GM18507 (cell line): ENCODE results near the gene SLC38A1.
"Not testable (repeated sequence)": the region's sequence is repeated elsewhere in the genome, so short reads cannot be mapped to it uniquely, and the experiment has no call there.

Source experiments
- DNase-seq: peaks from one replicate; pipeline ENCODE4 v3.0.0; 2011; ENCODE audit warnings: low read depth; ENCODE audit not compliant: insufficient read length; ENCODE audit errors: extremely low spot score
- FAIRE-seq: peaks from 2 replicates; lab custom pipeline; 2011; peaks lifted over from hg19 to GRCh38; lab: Jason Lieb, UNC

Gene SLC38A1

GRCh38 chr12:46181465-46181864 is 87.4 kb downstream of the SLC38A1 start:
- FAIRE-seq (no peak), DNase-seq (no peak)

- peak; percentile 86 for FAIRE-seq
- DNase-seq, result no peak
Observed at GRCh38 chr12:46179693-46180452, 89.0 kb downstream of the SLC38A1 start.

DNA sequence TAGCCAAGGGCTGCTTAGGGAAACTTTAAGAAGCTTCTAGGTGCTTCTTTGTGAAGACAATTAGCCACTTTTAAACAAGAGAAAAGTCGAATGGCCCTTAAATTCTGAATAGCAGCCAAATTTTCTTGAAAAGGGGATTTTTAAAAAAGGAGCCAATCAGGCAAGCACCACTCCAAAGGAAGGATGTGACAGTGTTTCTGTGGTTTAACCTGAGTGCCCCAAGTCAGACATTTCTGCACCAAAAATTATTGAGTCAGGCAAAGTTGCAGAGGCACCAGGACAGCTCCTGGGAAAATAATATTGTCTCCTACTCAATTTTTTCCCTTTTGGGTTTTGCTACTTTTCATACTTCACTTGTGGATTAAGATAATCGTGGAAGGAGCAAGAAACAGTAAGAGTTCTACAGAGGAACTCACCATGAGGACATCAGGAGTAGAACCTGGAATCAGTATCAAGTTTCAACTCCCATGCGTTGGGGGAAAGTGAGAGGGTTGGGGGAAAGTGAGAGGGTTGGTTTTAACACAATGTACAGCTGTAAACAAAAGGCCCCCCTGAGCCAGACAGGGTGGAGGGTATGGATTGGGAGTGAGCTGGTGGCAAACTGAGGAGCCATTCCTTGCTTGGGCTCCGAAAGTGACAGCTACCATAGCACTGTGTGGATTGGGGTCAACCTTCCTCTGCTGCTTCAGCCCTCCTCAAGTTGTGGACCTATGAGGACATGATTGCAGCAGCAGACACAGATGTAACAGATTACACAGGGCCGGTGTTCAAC is 90.8 kb downstream of the SLC38A1 start:
- FAIRE-seq (peak; percentile 85), DNase-seq (no peak)

- no peak for DNase-seq
- peak; percentile 83 for FAIRE-seq
Observed at GRCh38 chr12:46177025-46177424, 91.8 kb downstream of the SLC38A1 start.

DNA sequence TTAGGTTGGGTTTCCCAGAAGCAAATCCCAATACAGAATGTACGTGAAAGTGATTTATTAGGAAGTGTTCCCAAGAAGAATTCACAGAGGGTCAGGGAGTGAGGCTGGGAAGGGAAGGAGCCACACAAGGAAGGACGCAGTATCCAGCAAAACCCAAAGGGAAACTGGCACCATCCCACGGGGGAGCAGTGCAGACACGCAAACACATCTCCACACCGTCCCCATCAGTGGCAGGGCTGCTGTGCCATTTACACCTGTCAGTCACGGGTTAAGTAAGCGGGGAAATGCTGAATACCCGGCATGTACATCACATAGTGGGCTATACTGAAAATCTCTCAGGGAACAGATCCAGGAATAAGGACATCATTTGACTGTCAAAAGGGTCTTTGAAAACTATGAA is 93.9 kb downstream of the SLC38A1 start:
- FAIRE-seq, result peak; percentile 29
- no peak for DNase-seq

DNA sequence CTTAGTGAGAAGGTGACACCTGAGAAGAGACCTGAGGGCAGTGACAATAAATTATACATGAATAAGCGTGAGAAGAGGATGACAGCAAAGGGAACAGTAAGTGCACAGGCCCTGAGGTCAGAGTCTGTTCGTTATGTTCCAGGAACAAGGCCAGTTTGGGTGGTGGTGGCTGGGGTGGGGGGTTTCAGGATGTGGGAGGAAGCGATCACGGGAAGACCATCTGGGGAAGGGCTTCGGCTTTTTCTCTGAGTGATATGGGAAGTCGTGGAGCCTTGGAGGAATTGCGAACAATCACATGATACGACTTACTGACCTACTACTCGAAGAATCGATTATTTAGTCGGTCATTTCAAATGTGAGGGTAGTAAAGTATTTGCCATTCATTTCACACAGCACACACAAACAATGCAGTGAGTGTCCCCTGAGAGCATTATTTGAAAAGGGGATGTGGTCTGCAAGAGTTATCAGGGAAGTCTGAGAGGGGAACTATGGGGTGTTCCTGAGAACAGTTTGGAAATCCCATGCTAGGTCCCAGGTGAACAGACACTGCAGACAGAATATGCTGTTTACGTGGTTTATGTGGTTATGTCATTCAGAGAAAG is 94.7 kb downstream of the SLC38A1 start:
- FAIRE-seq (peak; percentile 81), DNase-seq (no peak)

DNA sequence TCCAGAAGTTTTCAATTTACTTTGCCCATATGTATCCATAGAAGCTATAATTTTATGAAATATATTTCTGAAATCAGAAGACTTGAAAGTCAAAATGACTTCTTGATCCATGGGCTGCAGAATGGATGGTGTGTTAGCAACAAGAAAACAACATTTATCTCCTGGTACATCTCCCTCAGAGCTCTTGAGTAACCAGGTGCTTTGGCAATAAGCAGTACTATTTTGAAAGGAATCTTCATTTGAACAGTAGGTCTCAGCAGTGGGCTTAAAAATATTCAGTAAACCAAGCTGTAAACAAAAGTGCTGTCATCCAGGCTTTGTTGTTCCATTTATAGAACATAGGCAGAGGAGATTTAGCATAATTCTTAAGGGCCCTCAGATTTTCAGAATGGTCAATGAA is 100.4 kb downstream of the SLC38A1 start:
- no peak for DNase-seq
- FAIRE-seq, result no peak

DNA sequence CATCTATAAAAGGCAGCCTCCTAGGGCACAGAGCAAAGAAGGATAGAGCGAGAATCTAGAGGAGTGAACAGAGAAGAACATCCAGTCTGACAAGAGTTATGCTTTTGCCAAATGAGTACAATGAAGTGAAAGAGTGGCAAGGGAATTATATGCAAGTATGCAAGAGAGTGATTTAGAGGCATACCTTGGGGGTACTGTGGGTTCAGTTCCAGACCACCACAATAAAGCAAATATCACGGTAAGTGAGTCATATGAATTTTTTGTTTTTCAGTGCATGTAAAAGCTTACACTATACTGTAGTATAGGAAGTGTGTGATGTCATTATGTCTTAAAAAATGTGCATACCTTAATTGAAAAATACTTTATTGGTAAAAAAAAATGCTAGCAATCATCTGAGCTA is 101.4 kb downstream of the SLC38A1 start:
- FAIRE-seq (no peak), DNase-seq (no peak)

DNA sequence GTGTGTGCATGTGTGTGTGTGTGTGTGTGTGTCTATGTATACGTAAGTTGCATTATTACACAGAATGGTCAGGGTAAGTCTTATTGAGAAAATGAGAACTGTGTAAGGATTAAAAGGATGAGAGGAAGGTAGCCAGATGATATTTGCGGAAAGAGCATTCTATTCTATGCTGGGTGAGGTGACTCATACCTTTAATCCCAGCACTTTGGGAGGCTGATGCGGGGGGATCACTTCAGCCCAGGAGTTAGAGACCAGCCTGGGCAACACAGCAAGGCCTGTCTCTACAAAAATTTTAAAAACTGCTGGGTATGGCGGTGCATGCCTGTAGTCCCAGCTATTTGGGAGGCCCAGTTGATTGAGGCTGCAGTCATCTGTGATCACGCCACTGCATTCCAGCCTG is 103.7 kb downstream of the SLC38A1 start:
- FAIRE-seq, result no peak

DNA sequence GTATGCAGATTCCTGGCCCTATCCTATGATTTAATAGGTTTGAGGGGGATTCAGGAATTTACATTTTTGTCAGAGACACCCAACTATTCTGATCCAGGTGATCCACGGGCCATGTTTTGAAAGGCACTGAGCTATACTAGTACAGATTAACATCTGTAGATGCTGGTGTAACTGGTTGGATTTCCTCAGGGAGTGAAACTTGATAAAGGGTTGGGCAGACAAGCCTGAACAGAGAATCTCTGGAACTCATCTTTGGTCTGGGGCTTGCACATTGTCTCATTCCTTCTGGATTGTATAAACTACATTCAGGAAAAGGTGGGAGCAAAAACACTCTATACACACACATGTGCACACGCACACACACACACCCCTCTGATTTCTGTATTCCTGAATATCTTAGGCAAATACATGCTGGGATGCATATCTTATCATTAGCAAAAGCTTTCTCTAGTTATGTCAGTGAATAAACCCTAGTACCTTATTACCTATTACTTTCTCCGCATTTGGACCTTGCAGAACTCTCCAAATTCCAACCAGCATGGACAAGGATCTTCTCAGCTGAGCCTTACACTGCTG is 104.6 kb downstream of the SLC38A1 start:
- FAIRE-seq (no peak), DNase-seq (no peak)

More for the DNA sequence above, 103.7 kb downstream of the SLC38A1 start:
- DNase-seq, result no peak

DNA sequence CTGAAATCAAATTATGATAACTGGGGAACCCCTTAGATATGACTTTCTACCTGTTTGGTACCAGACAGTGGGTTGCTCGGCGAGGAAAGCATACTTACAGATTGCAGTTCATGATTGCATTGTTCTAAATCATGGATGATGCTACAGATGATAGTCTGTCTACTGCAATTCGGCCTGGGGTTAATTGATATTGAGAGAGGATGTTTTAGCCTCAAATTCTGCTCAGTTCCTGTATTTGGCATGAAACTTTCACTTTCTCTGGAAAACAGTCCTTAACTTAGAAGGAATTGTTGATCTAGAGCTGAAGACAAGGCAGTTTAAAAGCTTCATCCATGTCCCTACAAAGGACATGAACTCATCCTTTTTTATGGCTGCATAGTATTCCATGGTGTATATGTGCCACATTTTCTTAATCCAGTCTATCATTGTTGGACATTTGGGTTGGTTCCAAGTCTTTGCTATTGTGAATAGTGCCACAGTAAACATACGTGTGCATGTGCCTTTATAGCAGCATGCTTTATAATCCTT is 106.2 kb downstream of the SLC38A1 start:
- not testable (repeated sequence) for DNase-seq, FAIRE-seq

DNA sequence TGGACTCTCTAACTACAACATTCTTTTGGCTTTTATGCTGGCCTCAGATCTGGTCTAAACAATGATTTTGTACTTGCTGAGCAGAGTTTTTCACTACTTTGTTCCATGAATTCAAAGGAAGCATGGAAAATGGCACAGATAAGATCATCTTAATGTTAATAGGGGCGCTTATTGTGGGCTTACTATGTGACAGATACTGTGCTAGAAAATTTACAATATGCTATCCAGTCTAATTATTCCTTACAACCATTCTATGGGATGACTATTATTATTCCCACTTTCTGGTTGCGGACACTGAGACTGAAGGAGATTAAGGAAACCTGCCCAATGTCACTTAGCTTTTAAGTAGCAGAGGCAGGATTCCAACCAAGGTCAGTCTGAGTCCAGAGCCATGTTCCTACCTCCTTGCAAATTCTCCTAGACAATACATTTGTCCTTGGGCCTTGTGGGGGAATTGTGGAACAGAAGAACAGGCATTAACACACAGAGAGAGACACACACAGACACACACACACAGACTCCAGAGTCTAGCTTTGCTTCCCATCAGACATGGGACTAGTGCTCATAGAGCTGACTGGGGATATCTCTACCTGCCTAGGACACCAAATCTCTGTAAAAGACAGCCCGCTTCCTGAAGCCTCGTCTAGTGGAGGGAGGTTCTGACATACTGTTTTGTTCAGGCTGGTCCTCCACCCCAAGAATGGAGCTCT is 107.7 kb downstream of the SLC38A1 start:
- no peak for DNase-seq

GRCh38 chr12:46160101-46160980 is 108.5 kb downstream of the SLC38A1 start:
- DNase-seq, result no peak
- no peak for FAIRE-seq

More for the DNA sequence above, 107.7 kb downstream of the SLC38A1 start:
- no peak for FAIRE-seq

GRCh38 chr12:46159309-46159901 is 109.4 kb downstream of the SLC38A1 start:
- FAIRE-seq (no peak), DNase-seq (no peak)

DNA sequence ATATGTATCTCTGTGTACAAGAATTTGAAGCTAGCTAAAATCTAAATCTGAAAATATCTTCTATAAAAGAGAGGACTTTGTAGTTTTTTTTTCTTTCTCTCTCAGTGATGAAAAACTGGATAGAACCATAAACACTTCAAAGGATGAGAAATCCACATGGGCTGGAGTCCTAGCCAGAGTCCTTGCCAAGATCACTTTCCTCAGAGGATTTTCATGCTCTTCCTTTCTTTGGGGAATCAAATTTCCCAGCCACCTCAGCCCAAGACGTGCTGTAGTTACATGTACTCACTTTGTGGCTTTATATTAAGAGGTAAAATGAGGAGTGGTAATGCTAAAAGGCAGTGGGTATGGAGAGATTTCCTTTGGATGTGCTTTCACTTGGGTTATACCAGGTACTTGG is 110.3 kb downstream of the SLC38A1 start:
- DNase-seq (no peak), FAIRE-seq (no peak)

GRCh38 chr12:46154221-46154985 is 114.4 kb downstream of the SLC38A1 start:
- FAIRE-seq (peak; percentile 5), DNase-seq (no peak)

- peak; percentile 81 for FAIRE-seq
- DNase-seq, result no peak
Observed at GRCh38 chr12:46153268-46153872, 115.5 kb downstream of the SLC38A1 start.
